HepG2 (cell line): ENCODE results near the gene SP6.

ENCODE experiments used
- GABPB1 ChIP-seq: IDR thresholded peaks from 2 replicates; pipeline ENCODE4 v1.6.1; 2016; ENCODE audit warnings: mild to moderate bottlenecking, missing genetic modification reagents, moderate library complexity, missing compliant biosample characterization
- POLR2A ChIP-seq, 2 experiments: IDR thresholded peaks; 2 replicates each; pipeline ENCODE4 v1.6.1; 2011; ENCODE audit warnings: low read depth in 2 of 2, low read length in 2 of 2, mild to moderate bottlenecking in 1 of 2, moderate library complexity in 1 of 2; ENCODE audit not compliant: insufficient read depth in 1 of 2
- TF ChIP-seq, protein P1 (sequence below): IDR thresholded peaks from 2 replicates; pipeline ENCODE4 v1.6.1; 2012; ENCODE audit warnings: inconsistent platforms
- TF ChIP-seq, protein P2 (sequence below): sonication (generic); formaldehyde crosslinking; IDR thresholded peaks from 2 replicates; pipeline ENCODE4 v1.5.0; 2020; ENCODE audit warnings: mild to moderate bottlenecking, missing genetic modification reagents, moderate library complexity
- TF ChIP-seq, protein P3 (sequence below): sonication (generic); formaldehyde crosslinking; IDR thresholded peaks from 2 replicates; pipeline ENCODE4 v1.5.1; 2020; ENCODE audit warnings: missing genetic modification reagents, mild to moderate bottlenecking, borderline replicate concordance

DNA sequence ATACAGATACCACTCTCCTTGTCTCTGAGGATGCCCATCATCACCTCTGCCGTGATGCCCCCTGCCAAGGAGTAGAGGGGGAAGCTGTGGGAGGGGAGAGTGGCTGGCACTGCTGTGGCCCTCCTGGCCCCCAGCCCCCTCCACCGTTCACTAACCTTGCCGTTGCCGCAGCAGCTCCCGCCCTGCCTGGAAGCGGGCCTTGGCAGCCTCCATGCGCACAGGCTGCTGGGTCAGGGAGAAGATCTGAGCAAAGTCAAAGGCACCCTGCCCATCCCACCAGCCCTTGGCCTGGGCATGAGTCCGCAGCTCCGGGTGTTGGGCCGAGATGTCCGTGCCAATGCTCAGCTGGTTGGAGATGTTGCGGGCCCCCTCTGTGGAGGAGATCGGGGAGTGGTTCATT lies 12.3 kb downstream of the SP6 start:
- TF ChIP-seq POLR2A (IDR thresholded peaks at IDR 0.05; ENCODE audit: insufficient read depth in 1 of 2, low read depth in 2 of 2, low read length in 2 of 2) (no peak), GABPB1 (CRISPR knock-in tag) (no peak)
- TF ChIP-seq, protein P1, sequence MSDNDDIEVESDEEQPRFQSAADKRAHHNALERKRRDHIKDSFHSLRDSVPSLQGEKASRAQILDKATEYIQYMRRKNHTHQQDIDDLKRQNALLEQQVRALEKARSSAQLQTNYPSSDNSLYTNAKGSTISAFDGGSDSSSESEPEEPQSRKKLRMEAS = no peak
- TF ChIP-seq, protein P2, sequence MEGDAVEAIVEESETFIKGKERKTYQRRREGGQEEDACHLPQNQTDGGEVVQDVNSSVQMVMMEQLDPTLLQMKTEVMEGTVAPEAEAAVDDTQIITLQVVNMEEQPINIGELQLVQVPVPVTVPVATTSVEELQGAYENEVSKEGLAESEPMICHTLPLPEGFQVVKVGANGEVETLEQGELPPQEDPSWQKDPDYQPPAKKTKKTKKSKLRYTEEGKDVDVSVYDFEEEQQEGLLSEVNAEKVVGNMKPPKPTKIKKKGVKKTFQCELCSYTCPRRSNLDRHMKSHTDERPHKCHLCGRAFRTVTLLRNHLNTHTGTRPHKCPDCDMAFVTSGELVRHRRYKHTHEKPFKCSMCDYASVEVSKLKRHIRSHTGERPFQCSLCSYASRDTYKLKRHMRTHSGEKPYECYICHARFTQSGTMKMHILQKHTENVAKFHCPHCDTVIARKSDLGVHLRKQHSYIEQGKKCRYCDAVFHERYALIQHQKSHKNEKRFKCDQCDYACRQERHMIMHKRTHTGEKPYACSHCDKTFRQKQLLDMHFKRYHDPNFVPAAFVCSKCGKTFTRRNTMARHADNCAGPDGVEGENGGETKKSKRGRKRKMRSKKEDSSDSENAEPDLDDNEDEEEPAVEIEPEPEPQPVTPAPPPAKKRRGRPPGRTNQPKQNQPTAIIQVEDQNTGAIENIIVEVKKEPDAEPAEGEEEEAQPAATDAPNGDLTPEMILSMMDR (CRISPR knock-in tag) = no peak
- TF ChIP-seq, protein P3, sequence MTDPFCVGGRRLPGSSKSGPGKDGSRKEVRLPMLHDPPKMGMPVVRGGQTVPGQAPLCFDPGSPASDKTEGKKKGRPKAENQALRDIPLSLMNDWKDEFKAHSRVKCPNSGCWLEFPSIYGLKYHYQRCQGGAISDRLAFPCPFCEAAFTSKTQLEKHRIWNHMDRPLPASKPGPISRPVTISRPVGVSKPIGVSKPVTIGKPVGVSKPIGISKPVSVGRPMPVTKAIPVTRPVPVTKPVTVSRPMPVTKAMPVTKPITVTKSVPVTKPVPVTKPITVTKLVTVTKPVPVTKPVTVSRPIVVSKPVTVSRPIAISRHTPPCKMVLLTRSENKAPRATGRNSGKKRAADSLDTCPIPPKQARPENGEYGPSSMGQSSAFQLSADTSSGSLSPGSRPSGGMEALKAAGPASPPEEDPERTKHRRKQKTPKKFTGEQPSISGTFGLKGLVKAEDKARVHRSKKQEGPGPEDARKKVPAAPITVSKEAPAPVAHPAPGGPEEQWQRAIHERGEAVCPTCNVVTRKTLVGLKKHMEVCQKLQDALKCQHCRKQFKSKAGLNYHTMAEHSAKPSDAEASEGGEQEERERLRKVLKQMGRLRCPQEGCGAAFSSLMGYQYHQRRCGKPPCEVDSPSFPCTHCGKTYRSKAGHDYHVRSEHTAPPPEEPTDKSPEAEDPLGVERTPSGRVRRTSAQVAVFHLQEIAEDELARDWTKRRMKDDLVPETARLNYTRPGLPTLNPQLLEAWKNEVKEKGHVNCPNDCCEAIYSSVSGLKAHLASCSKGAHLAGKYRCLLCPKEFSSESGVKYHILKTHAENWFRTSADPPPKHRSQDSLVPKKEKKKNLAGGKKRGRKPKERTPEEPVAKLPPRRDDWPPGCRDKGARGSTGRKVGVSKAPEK = no peak
